ENCODE data around the gene SYNE2.

The SYNE2 gene

GRCh38 chr14:64069634-64070359, 217.0 kb downstream of the SYNE2 start:
- no peak for DNase-seq (ENCODE audit: low read depth in 3 of 3)

- DNase-seq (ENCODE audit: low read depth in 3 of 3) = no peak
These were observed 222.3 kb downstream of the SYNE2 start for GRCh38 chr14:64074961-64075612.

GRCh38 chr14:64075613-64076005, 222.8 kb downstream of the SYNE2 start:
- DNase-seq (ENCODE audit: low read depth in 3 of 3) = no peak

GRCh38 chr14:64080452-64080851, 227.6 kb downstream of the SYNE2 start:
- no peak for DNase-seq (ENCODE audit: low read depth in 3 of 3)

GRCh38 chr14:64081174-64081746, 228.5 kb downstream of the SYNE2 start:
- DNase-seq (ENCODE audit: low read depth in 3 of 3) = no peak

GRCh38 chr14:64082837-64083236, 230.0 kb downstream of the SYNE2 start:
- no peak for DNase-seq (ENCODE audit: low read depth in 3 of 3)

- DNase-seq (ENCODE audit: low read depth in 3 of 3) = no peak
These were observed 235.8 kb downstream of the SYNE2 start for GRCh38 chr14:64088647-64088964.

GRCh38 chr14:64089920-64090319, 237.1 kb downstream of the SYNE2 start:
- no peak for DNase-seq (ENCODE audit: low read depth in 3 of 3)

- no peak for DNase-seq (ENCODE audit: low read depth in 3 of 3)
These were observed 238.4 kb downstream of the SYNE2 start for GRCh38 chr14:64091217-64091616.

GRCh38 chr14:64092338-64092737, 239.5 kb downstream of the SYNE2 start:
- DNase-seq (ENCODE audit: low read depth in 3 of 3) = no peak

- no peak for DNase-seq (ENCODE audit: low read depth in 3 of 3)
These were observed 240.1 kb downstream of the SYNE2 start for GRCh38 chr14:64092940-64093339.

- no peak for DNase-seq (ENCODE audit: low read depth in 3 of 3)
These were observed 242.8 kb downstream of the SYNE2 start for GRCh38 chr14:64095620-64096019.

GRCh38 chr14:64098120-64098519, 245.3 kb downstream of the SYNE2 start:
- DNase-seq (ENCODE audit: low read depth in 3 of 3) = no peak

GRCh38 chr14:64107438-64107837, 254.6 kb downstream of the SYNE2 start:
- DNase-seq (ENCODE audit: low read depth in 3 of 3) = no peak

GRCh38 chr14:64109819-64110554, 257.2 kb downstream of the SYNE2 start:
- no peak for DNase-seq (ENCODE audit: low read depth in 3 of 3)

- no peak for DNase-seq (ENCODE audit: low read depth in 3 of 3)
These were observed 258.0 kb downstream of the SYNE2 start for GRCh38 chr14:64110802-64111201.

- no peak for DNase-seq (ENCODE audit: low read depth in 3 of 3)
These were observed 260.3 kb downstream of the SYNE2 start for GRCh38 chr14:64112867-64113678.

GRCh38 chr14:64114166-64114565, 261.4 kb downstream of the SYNE2 start:
- no peak for DNase-seq (ENCODE audit: low read depth in 3 of 3)

- no peak for DNase-seq (ENCODE audit: low read depth in 3 of 3)
These were observed 262.0 kb downstream of the SYNE2 start for GRCh38 chr14:64114796-64115195.

GRCh38 chr14:64115401-64115800, 262.6 kb downstream of the SYNE2 start:
- DNase-seq (ENCODE audit: low read depth in 3 of 3) = no peak

GRCh38 chr14:64117671-64118402, 265.0 kb downstream of the SYNE2 start:
- no peak for DNase-seq (ENCODE audit: low read depth in 3 of 3)
